ENCODE measurements around the gene FLNA. TPM values are rescaled to one million over a fixed set of nuclear protein-coding genes. Genes with fewer than 3 reads are reported as not detected.
A peak's percentile ranks its signal among the peaks of the same experiment; 100 is the strongest.
"Not testable (repeated sequence)": the region's sequence is repeated elsewhere in the genome, so short reads cannot be mapped to it uniquely, and the experiment has no call there.

FLNA gene
- total RNA-seq, 3 donors from 2014 or later = 164 to 4,590 (median 513) TPM

- intact Hi-C loops (cut with DNase I, micrococcal nuclease) = no loop called here
- TF ChIP-seq CTCF (IDR thresholded peaks at IDR 0.05) = no peak
- Histone ChIP-seq H3K9me3 (no peaks in the 10 kb centered on the region), H3K4me3 (no peak overlapping the region), H3K36me3 (ENCODE audit: low read depth) (no peaks in the 10 kb centered on the region), H3K4me1 (ENCODE audit: low read depth) (peaks cover 5% of the 10 kb centered on the region)
- DNase-seq = peak in 1 of 3 donors; percentile 46
- peak; percentile 50 for ATAC-seq
These were observed 23.8 kb downstream of the FLNA start for GRCh38 chrX:154350429-154351182.

DNA sequence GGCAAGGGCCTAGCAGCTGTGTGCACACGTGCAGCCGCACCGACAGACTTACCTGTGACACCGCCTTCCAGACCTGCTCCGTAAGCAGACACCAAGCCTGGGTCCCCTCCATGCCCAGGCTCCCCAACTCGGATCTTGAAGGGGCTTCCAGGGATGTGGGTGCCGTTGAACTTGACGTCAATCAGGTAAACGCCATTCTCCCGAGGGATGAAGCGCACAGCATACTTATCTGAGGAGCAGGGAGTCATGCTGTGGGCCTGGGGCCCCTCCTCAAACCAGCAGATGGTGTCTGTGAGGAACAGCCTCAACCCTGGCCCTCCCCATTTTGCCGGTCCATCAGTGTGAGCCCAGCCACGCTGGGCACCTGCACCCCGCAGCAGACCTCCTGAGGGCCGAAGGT, 24.5 kb downstream of the FLNA start:
- intact Hi-C loops (cut with DNase I, micrococcal nuclease) = no loop called here
- no peak for TF ChIP-seq CTCF (IDR thresholded peaks at IDR 0.05)
- Histone ChIP-seq H3K36me3 (ENCODE audit: low read depth) (no peaks in the 10 kb centered on the region), H3K9me3 (no peaks in the 10 kb centered on the region), H3K4me1 (ENCODE audit: low read depth) (peaks cover 5% of the 10 kb centered on the region), H3K4me3 (no peak overlapping the region)
- no peak for ATAC-seq
- peak in 1 of 3 donors; percentile 54 for DNase-seq

DNA sequence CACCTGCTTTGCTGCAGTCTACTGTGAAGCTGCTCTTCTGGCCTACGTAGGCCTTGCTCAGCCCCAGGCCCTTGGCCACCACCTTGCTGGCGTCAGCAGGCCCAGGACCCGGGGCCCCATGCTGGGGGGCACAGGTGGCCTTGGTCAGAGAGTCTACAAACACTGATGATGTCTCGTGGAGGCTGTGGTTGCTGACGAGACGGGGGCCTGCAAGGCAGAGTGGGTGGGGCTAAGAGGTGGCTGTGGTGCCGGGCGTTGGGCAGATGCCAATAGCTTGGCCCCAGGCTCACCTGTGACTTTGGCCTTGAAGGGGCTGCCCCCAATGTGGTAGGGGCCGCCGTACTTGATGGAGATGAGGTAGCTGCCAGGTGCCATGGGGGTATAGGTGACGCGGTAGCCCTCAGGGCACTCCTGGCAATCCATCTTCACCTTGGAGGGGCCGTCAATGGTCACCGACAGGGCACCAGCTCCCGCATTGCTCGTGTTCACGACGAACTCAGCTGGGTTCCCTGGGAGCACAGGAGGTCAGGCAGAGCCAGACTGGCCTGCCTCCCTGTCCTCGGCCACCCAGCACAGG, 25.0 kb downstream of the FLNA start:
- peak in 1 of 3 donors; percentile 50 for DNase-seq

DNA sequence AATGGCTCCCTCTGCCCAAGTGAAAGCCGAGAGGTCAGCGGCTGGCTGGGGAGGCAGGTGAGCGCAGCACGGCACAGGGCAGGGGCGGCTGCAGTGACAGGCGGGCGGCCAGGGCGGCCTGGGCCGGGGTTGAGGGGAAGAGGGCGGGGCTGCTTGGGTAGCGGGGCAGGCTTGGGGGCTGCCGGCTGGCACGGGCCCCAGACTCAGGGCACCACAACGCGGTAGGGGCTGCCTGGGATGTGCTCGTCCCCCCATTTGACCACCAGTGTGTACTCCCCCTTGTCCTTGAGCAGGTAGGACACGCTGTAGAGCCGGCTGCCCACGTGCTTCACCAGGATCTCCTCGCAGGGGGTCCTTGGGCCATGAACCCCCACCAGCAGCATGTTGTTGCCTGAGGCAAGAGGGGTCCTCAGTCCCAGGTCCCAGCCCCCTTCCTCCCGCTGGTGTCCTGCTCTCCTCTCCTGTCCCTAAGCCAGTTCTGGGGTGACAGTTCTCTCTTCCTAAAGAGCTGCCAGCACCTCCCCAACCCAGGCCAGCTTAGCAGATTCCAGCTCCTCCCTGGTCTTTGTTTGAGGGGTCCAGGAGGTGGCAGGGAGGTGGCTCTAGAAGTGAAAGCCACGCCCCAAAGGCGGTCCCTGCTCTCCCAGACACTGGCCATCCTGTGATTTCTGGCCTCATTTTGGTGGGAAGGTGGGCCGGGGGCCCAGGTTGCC, 25.6 kb downstream of the FLNA start:
- peak in 2 of 3 donors; percentile 23 to 53 for DNase-seq
- H3K36me3 ChIP-seq (ENCODE audit: low read depth) = no peaks in the 10 kb centered on the region
- TF ChIP-seq CTCF (IDR thresholded peaks at IDR 0.05) = no peak
- intact Hi-C loops (cut with DNase I, micrococcal nuclease) = no loop called here
- no peaks in the 10 kb centered on the region for H3K9me3 ChIP-seq
- no peak for ATAC-seq
- peaks cover 5% of the 10 kb centered on the region for H3K4me1 ChIP-seq (ENCODE audit: low read depth)
- H3K4me3 ChIP-seq = no peak overlapping the region

More for the DNA sequence above, 25.0 kb downstream of the FLNA start:
- H3K4me1 ChIP-seq (ENCODE audit: low read depth) = peaks cover 5% of the 10 kb centered on the region
- no peak for TF ChIP-seq CTCF (IDR thresholded peaks at IDR 0.05)
- intact Hi-C loops (cut with DNase I, micrococcal nuclease) = no loop called here
- H3K9me3 ChIP-seq = no peaks in the 10 kb centered on the region
- no peaks in the 10 kb centered on the region for H3K36me3 ChIP-seq (ENCODE audit: low read depth)
- no peak for ATAC-seq
- no peak overlapping the region for H3K4me3 ChIP-seq

DNA sequence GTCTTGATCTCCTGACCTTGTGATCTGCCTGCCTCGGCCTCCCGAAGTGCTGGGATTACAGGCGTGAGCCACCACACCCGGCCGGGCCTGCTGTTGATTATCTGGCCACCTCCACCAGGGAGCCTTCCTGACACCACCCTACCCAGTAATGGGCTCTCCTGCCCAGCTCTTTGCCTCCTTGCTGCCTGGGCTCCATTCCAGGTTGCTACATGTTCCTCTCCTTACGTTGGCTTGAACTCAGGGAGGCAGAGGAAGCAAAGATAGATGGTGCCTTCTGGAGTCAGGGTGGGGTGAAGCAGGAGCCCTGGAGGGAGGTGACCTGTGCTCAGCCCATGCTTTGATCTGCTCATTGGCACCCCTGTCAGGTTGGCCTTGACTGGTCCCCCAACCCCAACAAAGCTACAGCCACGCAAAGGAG, 26.3 kb downstream of the FLNA start:
- no peaks in the 10 kb centered on the region for H3K9me3 ChIP-seq
- intact Hi-C loops (cut with DNase I, micrococcal nuclease) = no loop called here
- no peak for TF ChIP-seq CTCF (IDR thresholded peaks at IDR 0.05)
- DNase-seq (peak in 2 of 3 donors; percentile 12 to 33), ATAC-seq (no peak)
- H3K36me3 ChIP-seq (ENCODE audit: low read depth) = no peaks in the 10 kb centered on the region
- H3K4me1 ChIP-seq (ENCODE audit: low read depth) = peaks cover 5% of the 10 kb centered on the region
- H3K4me3 ChIP-seq = no peak overlapping the region

DNA sequence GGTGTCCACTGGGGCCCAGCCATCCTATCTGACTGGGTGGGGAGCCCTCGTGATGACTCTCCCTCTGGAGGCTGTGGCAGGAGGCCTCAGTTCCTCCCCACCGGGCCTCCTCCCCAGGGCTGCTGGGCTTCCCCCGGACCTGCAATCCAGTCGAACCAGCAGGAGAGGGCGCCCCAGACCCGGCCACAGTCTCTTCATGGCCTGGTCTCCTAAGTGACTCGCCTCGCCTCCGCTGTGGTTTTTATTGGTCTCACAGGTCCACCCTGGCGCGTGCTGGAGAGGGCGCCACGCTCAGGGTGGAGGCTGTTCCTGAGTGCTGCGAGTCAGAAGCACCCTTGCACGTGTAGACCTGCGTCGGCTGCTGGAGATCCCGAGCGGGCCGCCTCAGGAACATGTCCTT, 30.8 kb downstream of the FLNA start:
- H3K9me3 ChIP-seq; intact Hi-C loops (cut with DNase I, micrococcal nuclease); H3K36me3 ChIP-seq (ENCODE audit: low read depth); DNase-seq; H3K4me3 ChIP-seq; H3K4me1 ChIP-seq (ENCODE audit: low read depth): not testable (repeated sequence)
- ATAC-seq = peak; percentile 59

GRCh38 chrX:154343063-154343462, 31.4 kb downstream of the FLNA start:
- DNase-seq; intact Hi-C loops (cut with DNase I, micrococcal nuclease); H3K9me3 ChIP-seq; H3K4me3 ChIP-seq; H3K4me1 ChIP-seq (ENCODE audit: low read depth); ATAC-seq; H3K36me3 ChIP-seq (ENCODE audit: low read depth): not testable (repeated sequence)

DNA sequence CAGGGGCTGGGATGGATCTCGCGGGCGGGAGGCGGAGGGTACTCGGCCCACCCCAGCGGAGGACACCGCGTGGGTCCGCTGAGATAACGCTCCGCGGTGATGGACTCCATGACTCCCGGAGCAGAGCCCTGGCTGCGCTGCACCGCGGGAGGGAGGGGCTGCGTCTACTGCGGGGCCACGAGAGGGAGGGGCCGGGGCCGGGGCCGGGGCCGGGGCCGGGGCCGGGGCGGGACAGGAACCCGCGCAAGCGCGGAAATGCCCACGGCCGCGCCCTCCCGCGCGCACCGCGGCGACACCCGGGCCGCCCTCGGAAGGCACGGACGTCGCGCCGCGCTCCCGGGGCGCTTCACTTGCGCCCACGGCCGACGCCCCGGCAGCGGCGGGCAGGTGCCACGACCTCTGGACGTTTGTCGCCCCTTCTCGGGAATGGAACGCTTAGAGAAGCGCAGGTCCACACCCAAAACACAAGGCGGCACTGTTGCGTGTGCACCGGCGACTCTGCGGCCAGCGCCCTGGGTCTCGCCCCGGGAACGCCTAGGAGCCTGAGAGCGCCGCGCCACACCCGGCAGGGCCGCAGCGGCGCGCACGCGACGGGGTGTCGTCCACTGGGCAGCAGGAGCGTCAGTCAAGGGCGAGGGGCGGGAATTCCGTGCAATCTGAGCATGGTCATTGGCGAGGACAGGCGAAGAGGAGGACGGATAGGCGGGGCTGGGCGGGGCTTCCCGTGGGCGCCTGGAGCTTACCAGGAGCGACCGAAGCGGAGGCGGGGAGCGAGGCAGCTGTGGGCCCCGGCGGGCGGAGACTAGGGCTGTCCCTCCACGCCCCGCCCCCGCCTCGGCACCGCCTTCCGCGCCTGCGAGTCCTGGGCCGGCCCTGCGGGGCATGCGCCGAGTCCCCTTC, 32.8 kb downstream of the FLNA start:
- peak in 1 of 3 donors; percentile 10 for DNase-seq
- H3K4me3 ChIP-seq; intact Hi-C loops (cut with DNase I, micrococcal nuclease); H3K9me3 ChIP-seq; H3K36me3 ChIP-seq (ENCODE audit: low read depth); H3K4me1 ChIP-seq (ENCODE audit: low read depth): not testable (repeated sequence)
- peak; percentile 87 for ATAC-seq
